SU-DHL-6 (cell line): ENCODE measurements around the gene SYNGR2.

ENCODE experiments used
- EZH2phosphoT487 ChIP-seq: fragments of 200-600 bp; sonication (generic), shearing (Covaris generic); conservative IDR thresholded peaks from 2 replicates; pipeline ENCODE4 v1.6.1; 2018; ENCODE audit warnings: mild to moderate bottlenecking, antibody characterized with exemption, low read length, moderate library complexity, mixed read lengths
- TF ChIP-seq, protein P1 (sequence below): fragments of 200-600 bp; sonication (generic); IDR thresholded peaks from one replicate; pipeline ENCODE4 v1.5.1; 2017; ENCODE audit warnings: antibody characterized with exemption, mild to moderate bottlenecking, low read length, moderate library complexity; ENCODE audit not compliant: insufficient read depth, poor library complexity, severe bottlenecking

DNA sequence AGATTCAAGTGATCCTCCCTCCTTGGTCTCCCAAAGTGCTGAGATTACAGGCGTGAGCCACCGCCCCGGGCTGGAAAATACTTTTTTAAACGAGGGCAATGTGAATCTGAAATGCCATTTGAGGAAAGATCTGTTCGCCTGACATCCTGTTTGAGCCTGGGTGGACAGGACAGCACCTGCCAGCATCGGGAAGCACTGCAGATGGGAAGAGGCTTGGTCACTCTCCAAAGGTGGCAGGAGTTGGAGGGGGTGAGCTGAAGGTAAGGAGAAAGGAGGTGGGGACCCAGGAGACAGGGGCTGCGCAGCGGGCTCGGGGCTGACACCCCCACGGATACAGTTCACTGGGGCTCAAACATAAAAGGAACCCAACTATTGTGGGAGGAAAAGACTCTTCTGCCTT is 41.7 kb downstream of the SYNGR2 start:
- TF ChIP-seq, protein P1, sequence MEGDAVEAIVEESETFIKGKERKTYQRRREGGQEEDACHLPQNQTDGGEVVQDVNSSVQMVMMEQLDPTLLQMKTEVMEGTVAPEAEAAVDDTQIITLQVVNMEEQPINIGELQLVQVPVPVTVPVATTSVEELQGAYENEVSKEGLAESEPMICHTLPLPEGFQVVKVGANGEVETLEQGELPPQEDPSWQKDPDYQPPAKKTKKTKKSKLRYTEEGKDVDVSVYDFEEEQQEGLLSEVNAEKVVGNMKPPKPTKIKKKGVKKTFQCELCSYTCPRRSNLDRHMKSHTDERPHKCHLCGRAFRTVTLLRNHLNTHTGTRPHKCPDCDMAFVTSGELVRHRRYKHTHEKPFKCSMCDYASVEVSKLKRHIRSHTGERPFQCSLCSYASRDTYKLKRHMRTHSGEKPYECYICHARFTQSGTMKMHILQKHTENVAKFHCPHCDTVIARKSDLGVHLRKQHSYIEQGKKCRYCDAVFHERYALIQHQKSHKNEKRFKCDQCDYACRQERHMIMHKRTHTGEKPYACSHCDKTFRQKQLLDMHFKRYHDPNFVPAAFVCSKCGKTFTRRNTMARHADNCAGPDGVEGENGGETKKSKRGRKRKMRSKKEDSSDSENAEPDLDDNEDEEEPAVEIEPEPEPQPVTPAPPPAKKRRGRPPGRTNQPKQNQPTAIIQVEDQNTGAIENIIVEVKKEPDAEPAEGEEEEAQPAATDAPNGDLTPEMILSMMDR = no peak
- TF ChIP-seq EZH2phosphoT487 = no peak
